ENCODE measurements around the gene CAMK2N2. TPM values are rescaled to one million over a fixed set of nuclear protein-coding genes. Genes with fewer than 3 reads are reported as not detected.

CAMK2N2 gene
- polyA plus RNA-seq, 1 donor (not counting 4 experiments of a cell fraction or from before 2014, with no cell fraction given) = 0.18 TPM

GRCh38 chr3:184239708-184240107 is 21.6 kb downstream of the CAMK2N2 start:
- Histone ChIP-seq H3K4me1 (ENCODE audit: control insufficient read depth, extremely low read depth, insufficient read depth, low read length) (no peaks in the 10 kb centered on the region), H3K4me2 (ENCODE audit: control insufficient read depth, extremely low read depth, insufficient read depth, low read depth, low read length) (no peak overlapping the region), H3K9me3 (ENCODE audit: control insufficient read depth, low read depth, low read length) (no peaks in the 10 kb centered on the region), H3K9ac (ENCODE audit: control insufficient read depth, extremely low read depth, insufficient read depth, low read length) (no peak overlapping the region), H3K27ac (ENCODE audit: control insufficient read depth, insufficient read depth, low read length) (no peak overlapping the region), H3K4me3 (ENCODE audit: control insufficient read depth in 2 of 3, extremely low read depth in 1 of 3, insufficient read depth in 2 of 3, low read depth in 1 of 3, low read length in 3 of 3) (no peak overlapping the region), H3K9me1 (ENCODE audit: control insufficient read depth, extremely low read depth, insufficient read depth, low read length) (no peaks in the 10 kb centered on the region), H3K36me3 (ENCODE audit: control insufficient read depth in 2 of 2, extremely low read depth in 1 of 2, insufficient read depth in 2 of 2, low read length in 2 of 2) (peaks cover 16% of the 10 kb centered on the region in 2 experiments), H3K79me2 (ENCODE audit: control insufficient read depth, insufficient read depth, low read length) (no peaks in the 10 kb centered on the region), H4K20me1 (ENCODE audit: control insufficient read depth, extremely low read depth, insufficient read depth, low read length) (no peaks in the 10 kb centered on the region), H3K27me3 (ENCODE audit: control insufficient read depth, extremely low read depth, insufficient read depth, low read length) (no peaks in the 10 kb centered on the region), H2AFZ (ENCODE audit: control insufficient read depth, low read length) (no peak overlapping the region)
- dilution Hi-C loops (cut with MboI; ENCODE audit: extremely low pct_ligation_motif_present, low sequenced_read_pairs) = no loop called here
- TF ChIP-seq CTCF (optimal IDR thresholded peaks at IDR 0.05 in 1 of 3, IDR thresholded peaks at IDR 0.05 in 1 of 3, conservative IDR thresholded peaks at IDR 0.05 in 1 of 3; ENCODE audit: extremely low read depth in 1 of 3, insufficient read depth in 2 of 3, low read length in 3 of 3) = no peak
- TF ChIP-seq EZH2 (IDR thresholded peaks at IDR 0.05; ENCODE audit: low read length) = no peak
- no peak for FAIRE-seq
- no peak for DNase-seq (ENCODE audit: low read depth, low spot score)

GRCh38 chr3:184239221-184239620 is 22.1 kb downstream of the CAMK2N2 start:
- no peaks in the 10 kb centered on the region for H3K9me3 ChIP-seq (ENCODE audit: control insufficient read depth, low read depth, low read length)
- no peak for FAIRE-seq
- dilution Hi-C loops (cut with MboI; ENCODE audit: extremely low pct_ligation_motif_present, low sequenced_read_pairs) = no loop called here

More at GRCh38 chr3:184239221-184239620, 22.1 kb downstream of the CAMK2N2 start:
- H3K9ac ChIP-seq (ENCODE audit: control insufficient read depth, extremely low read depth, insufficient read depth, low read length) = no peak overlapping the region
- no peaks in the 10 kb centered on the region for H3K27me3 ChIP-seq (ENCODE audit: control insufficient read depth, extremely low read depth, insufficient read depth, low read length)
- H3K27ac ChIP-seq (ENCODE audit: control insufficient read depth, insufficient read depth, low read length) = no peak overlapping the region
- peaks cover 13 to 15% of the 10 kb centered on the region in 2 experiments for H3K36me3 ChIP-seq (ENCODE audit: control insufficient read depth in 2 of 2, extremely low read depth in 1 of 2, insufficient read depth in 2 of 2, low read length in 2 of 2)
- H2AFZ ChIP-seq (ENCODE audit: control insufficient read depth, low read length) = no peak overlapping the region
- TF ChIP-seq EZH2 (IDR thresholded peaks at IDR 0.05; ENCODE audit: low read length) (no peak), CTCF (optimal IDR thresholded peaks at IDR 0.05 in 1 of 3, IDR thresholded peaks at IDR 0.05 in 1 of 3, conservative IDR thresholded peaks at IDR 0.05 in 1 of 3; ENCODE audit: extremely low read depth in 1 of 3, insufficient read depth in 2 of 3, low read length in 3 of 3) (no peak)
- no peaks in the 10 kb centered on the region for H4K20me1 ChIP-seq (ENCODE audit: control insufficient read depth, extremely low read depth, insufficient read depth, low read length)
- no peak for DNase-seq (ENCODE audit: low read depth, low spot score)
- H3K4me1 ChIP-seq (ENCODE audit: control insufficient read depth, extremely low read depth, insufficient read depth, low read length) = peaks cover 1% of the 10 kb centered on the region
- no peak overlapping the region for H3K4me3 ChIP-seq (ENCODE audit: control insufficient read depth in 2 of 3, extremely low read depth in 1 of 3, insufficient read depth in 2 of 3, low read depth in 1 of 3, low read length in 3 of 3)
- no peak overlapping the region for H3K4me2 ChIP-seq (ENCODE audit: control insufficient read depth, extremely low read depth, insufficient read depth, low read depth, low read length)
- H3K9me1 ChIP-seq (ENCODE audit: control insufficient read depth, extremely low read depth, insufficient read depth, low read length) = no peaks in the 10 kb centered on the region
- no peaks in the 10 kb centered on the region for H3K79me2 ChIP-seq (ENCODE audit: control insufficient read depth, insufficient read depth, low read length)

Measured in keratinocyte (primary cell).